ENCODE measurements around the gene CACNA2D3.

CACNA2D3 gene

DNA sequence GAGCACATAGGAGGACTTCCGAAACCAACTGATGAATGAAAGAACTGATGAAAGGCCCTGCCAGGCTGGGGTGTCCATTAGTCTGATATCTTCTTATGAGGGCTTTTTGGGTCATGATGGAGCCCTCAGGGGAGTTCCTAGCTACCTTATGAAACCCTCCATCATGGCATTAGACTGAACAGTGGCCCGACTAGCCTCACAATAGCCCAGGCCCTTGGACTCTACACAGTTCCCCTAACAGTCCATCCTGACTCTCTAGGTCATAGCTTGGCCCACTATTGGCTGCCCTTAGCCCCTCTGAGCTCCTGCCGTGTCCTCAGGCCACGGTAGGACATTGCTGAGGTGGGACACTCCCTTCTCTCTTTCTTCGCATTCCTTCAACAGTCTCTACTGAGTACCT is 365.9 kb downstream of the CACNA2D3 start:
- DNase-seq, result no peak

DNA sequence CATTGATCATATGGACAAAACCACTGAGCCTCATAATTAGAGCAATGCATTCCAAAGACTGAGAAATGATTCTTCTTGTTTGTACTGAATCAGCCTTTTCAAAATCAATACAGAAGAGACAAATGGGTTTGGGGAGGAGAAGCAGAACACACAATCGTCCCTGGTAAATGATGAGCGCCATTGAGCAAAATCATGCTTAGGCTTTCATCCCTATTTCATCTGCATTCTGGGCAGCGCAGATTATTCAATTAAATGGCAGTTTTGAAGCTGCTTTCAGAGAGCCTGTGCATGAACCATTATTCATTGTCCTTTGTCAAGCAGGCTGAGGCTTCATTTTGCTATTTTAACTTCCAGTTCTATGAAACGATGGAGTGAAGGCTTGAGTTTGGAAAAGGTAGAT is 371.9 kb downstream of the CACNA2D3 start:
- no peak for DNase-seq

DNA sequence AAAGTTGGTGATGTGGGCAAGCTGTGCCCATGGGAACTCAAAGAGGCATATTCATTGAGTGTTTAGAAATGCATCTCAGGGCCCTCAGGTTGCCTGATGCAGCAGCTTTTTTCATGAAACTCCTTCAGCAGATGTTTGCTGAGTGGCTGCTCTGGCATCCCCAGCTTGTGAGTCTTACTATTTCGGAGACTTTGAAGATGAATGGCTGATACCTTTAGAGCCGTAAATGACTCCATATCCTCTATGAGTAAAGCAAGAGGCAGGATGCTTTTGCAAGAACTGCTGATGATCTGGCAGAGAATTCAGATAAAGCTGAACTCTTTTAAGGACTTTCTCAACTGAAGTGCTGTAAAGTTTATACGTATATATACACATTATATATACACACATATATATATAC is 384.3 kb downstream of the CACNA2D3 start:
- no peak for DNase-seq

DNA sequence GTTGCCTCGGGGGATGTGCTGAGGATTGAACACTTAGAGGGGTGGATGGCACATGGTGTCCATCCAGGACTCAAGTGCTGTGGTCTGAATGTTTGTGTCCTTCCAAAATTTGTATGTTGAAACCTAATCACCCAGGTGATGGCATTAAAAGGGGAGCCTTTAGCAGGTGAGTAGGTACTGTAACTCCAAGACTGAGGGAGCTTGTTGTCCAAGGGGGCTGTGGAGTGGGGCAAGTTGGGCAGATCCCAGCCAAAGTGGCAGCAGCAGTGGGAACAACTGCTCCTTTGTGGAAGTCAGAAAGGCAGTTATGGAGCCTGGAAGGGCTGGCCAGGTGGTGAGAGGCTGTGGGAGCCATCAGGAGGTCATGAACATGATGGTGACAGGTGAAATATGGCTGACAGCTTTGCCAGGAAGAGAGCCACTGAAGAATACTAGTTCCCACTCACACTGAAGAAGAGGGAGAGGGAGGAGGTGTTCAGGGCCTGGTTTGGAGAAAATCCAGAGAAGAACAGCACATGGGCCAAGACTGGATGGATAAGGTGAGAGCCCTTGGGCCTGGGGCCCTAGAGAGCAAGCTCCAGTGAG is 385.6 kb downstream of the CACNA2D3 start:
- no peak for DNase-seq

DNA sequence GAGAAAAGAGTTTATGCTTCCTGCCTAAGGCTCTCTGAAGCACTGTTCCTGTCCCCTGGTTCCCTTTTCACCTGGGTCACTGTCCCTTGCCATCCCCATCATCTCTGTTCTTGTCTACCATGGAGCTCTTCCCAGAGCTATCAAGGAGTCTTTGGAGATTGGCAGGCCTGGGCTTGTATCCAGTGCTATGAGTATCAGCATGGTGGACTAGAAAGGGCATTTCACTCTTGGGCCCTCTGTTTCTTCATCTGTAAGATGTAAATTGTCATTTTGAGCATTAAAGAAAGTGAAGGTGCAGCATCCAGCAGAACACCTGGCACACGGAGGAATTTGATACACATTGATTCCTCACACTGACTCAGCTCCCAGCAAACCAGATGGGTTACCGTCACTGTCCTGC is 388.2 kb downstream of the CACNA2D3 start:
- DNase-seq, result no peak

DNA sequence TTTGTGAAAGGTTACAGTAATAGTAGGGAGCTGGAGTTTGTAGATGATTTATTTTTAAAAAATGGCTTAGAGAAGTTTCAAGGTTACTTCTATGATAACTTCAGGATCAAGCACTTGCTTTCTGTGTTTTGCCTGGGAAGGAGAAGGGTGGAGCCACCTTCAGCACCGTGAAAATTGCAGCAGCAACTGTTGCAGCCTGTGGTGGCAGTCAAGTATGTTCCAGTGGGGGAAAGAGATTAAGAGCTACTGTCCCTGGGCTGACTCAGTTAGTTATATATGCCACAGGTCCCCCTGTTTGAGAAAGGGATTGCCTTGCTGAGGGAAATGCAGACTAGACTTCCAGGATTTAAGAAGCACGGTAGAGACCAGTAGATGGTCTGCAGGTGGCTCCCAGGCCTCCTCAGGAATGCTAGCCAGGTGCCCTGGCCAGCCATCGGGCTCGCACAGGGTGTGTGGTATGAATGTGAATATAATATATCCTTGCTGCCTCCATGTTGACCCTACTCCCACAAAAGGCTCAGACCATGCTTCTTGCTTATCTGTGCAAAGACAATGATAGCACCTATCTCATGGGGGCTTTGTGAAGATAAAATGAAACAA is 389.5 kb downstream of the CACNA2D3 start:
- DNase-seq, result no peak

DNA sequence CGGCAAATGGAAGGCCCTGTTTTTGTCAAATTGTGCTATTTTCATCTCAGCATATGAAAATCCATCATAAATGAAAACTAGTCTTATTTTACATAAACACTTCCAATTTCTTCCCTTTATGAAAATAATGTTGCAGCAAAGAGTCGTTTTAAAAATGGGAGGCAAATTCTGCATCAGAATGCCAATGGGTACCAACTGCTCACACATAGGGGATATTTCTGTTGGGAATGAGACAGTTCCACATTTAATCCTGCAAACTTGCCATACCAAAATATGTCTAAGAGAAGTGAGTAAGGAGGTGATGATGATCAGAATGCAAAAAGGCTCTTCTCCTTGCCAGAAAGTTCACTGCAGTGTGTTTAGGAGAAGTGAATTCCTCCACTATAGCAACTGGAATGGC is 391.7 kb downstream of the CACNA2D3 start:
- DNase-seq, result no peak

DNA sequence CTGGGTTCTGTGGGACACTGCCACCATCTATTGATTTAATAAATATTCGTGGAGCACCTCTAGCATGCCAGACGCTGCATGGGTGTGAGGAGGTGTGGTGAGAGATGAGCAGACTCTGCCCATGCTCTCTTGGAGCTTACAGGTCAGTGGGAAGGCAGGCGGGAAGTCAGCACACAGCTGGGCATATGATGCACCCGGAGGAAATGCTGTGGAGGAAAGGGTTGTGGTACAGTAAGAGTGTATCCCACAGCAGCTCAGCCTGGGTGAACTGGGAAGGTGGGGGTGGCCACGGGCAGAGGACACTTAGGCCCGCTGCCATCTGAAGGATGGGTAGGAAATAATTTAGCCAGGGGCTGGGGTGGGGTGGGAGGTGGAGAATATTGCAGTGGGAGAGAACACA is 392.1 kb downstream of the CACNA2D3 start:
- DNase-seq, result no peak

DNA sequence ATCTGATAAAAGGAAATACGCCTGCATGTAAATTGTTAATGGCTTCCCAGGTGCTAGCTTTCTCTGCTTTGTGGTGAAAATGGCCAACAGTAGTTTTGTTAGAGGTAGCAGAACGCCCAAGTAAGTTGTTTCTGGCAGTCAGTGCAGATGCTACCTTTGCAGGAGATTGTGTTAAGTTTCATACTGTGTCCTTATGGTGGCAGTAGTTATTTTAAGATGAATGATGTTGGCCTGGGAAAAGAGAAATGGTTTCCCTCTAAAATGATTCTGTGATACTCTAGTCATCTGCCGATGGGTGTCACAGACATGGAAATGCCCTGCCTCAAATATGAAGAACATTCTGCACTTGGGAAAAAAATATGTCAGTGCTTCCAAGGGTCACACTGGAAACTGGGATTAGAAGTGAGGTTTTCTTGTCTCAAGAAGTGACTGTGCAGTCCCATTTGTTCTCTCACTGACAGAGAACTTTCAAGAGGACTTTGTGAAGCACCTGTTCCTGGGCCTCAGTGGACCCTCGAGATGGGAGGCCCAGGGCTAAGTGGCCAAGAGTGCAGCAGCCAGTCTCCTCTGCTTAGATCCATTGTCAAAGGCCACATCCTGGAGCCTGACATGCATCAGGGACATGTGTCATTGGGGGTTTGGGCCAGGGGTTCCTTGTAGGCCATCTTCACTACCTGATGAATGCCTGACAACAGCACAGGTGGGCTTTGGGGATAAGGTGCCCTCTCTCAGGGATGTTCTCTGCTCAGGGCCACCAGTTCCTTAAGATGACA is 393.3 kb downstream of the CACNA2D3 start:
- DNase-seq, result no peak

DNA sequence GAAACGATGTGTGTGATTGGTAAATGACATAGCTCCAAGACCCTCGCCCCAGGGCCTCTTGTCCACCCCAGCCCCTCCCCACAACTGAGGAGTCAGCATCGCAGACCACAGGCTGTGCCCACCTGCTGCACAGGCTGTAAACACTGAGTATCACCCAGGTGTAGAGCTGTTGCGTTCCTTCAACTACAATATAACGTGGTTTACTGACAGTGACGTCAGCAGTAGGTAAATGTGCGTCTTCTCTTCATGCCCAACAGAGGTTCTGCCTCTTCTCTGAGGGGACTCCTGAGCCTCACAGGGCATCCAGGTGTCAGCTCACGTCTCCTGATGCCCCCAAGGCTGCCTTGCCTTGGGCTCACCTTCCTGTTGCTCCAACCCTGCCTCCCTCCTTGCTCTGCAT is 395.1 kb downstream of the CACNA2D3 start:
- no peak for DNase-seq

DNA sequence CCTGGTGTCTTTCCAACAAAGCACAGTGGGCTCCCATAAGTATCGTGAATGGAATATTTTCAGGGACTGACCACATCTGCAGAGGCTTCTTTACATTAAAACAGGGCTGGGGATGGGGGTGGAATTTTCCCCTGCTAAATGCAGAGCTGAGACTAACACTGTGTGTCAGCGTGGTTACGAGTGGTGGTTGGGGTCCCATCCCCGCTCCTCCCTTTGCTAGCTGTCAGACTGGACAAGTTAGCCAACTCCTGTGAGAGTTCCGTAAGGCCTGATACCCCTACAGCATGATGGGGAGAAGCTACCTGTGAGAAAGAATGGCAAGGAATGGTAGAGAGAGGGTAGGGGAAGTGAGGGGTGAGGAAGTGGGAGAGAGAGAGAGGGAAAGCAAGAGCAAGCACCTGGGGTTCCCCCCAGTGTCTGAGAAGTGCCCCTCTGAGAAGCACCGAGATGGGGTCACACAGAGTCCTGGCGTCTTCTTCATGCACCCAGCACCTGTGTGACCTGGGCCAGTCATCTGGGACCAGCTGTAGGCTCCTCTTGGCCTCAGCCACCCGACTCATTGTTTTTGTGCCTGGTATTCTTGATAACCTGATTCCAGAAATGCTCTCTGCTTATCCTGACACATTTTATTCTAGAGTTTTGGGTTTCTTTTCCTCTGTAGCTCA is 395.8 kb downstream of the CACNA2D3 start:
- no peak for DNase-seq

DNA sequence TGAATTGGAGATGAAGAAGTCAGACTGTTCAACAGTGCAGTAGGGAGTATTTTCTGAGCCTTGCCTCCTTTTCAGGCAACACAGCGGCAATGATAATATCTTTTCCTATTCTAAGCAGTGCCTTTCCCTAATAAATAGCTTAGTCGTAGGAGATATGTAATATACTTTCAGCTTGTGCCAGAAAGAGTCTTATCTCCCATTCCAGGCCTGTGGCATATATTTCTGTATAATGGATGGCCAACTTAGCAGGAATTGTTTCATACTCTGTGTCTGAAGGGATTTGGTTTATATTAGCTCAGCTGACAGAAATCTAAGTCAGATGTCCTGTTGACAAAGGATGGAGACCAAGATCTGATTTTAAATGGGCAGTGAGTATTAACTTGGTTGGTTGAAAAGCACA is 397.1 kb downstream of the CACNA2D3 start:
- no peak for DNase-seq

DNA sequence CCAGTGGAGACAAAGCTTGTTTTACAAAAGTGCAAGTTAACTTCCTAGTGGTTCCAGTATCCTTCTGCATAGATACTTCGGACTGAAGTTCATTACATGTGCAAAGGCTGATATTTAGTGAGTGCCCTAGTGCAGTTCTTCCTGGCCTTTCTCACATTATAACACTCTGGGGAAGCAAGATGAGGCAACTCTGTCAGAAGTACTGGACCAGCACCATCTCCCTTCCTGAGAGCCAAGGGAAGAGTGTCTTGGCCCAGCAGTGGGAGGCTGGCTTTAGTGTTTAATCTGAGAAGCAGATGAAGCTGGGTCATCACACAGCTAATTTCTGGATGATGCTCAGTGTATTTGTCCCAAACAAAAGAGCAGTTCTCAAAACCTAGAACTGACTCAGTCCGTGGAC is 397.7 kb downstream of the CACNA2D3 start:
- no peak for DNase-seq

DNA sequence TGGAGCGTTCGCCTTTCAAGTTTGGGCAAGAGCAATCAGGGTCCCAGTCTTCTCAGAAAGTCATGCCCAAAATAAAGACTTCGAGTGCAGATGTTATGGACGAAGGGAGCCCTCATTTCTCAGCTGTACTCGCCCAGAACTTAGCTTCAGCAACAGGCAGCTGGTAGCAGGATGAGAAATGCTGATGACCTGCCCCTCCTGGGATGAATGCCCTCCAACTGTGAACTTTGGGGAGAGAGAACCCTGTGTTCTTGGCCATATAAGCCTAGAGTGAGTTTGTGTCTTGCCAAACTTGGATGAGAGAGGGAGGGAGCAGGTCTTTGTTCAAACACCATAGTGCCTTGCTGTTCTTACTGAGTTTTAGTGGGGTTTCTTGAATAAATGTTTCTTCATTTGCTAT is 405.2 kb downstream of the CACNA2D3 start:
- no peak for DNase-seq

DNA sequence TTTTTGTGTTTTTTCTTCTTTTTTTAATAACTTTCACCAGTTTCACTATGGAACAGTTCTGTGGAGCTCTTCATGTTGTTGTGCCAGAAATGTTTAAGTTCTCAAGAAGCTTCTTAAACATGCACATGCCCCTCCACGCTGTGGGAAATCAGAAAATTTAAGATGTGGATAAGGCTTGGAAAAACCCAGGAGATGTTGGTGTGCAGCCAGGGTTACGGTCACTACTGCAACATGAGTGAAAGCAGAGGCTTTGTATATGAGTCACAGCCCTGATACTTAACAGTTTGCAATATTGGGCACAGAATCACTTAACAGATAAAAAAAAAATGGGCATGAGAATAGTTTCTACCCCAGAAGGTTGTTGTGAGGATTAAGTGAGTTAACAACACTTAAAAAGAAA is 405.6 kb downstream of the CACNA2D3 start:
- DNase-seq, result peak; percentile 40

DNA sequence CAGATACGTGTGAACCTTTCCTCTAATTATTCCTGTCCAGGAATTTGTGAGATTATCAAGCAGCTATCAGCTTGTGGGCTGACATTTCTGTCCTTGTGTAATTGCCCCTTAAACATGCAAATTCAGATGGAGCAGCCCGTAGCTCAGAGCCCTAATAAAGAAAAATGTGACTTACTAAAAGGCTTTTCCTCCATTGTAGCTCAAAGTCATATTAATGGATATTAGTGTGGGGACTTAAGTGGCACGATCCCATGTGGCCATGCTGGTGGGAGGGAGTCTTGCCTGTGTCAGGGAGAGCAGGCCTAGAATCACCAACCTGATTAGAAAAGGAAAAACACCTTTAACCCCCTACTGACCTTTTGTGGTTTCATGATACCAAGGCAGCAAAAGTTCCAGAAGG is 406.3 kb downstream of the CACNA2D3 start:
- no peak for DNase-seq

DNA sequence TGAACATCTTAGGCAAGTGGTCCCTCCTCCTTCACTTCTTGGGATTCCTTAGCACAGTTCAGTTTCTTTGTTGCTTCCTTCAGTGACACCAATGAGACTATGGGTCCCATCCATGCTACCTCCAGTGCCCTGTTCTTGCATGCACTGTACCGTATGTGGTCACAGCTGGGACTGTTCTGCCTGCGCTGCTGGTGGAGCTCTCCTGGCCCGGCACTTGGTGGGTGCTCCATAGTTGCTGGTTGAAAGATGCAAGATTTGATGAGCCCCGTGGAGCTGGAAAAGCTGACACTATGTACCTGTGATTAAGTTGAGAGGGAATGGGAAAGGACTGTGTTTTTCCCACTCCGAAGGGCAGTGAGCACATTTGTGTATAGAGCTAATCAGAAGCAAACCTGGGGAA is 407.7 kb downstream of the CACNA2D3 start:
- no peak for DNase-seq

DNA sequence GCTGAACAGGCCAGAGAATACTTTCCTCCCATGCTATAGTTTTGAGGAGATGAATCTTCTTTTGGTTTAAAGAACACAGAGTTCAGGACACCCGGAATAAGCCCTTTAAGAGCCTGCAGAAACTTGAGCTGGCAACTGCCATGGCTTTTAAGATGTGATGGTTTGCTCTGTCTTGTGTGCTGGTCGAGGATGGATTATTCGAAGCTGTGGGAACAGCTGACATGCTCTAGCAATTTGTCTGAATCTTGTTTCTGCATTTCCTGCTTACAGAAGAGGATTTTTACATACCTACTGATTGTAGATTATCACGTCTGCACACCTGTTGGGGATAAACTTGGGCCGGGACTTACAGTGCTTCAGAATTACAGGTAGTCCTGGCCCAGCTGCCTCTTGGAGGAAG is 408.6 kb downstream of the CACNA2D3 start:
- no peak for DNase-seq

DNA sequence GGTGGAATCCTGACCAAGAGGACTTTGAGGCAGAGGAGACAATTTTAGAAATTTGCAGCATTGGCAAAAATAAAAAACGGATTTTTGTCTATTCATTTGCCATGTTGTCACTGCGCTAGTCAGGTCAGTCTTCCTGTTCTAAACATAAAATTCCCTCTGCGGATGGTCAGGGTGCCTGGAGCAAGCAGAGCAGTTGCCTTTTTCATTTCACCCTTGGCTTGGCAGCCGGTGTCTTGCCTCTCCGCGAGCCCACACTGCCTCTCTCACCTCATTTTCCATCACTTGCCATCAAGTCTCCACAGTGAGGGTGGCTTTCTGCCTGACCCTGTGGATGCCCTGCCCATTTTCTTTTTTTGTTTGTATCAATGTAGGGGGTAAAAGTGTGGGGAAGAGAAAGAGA is 409.4 kb downstream of the CACNA2D3 start:
- DNase-seq, result no peak

DNA sequence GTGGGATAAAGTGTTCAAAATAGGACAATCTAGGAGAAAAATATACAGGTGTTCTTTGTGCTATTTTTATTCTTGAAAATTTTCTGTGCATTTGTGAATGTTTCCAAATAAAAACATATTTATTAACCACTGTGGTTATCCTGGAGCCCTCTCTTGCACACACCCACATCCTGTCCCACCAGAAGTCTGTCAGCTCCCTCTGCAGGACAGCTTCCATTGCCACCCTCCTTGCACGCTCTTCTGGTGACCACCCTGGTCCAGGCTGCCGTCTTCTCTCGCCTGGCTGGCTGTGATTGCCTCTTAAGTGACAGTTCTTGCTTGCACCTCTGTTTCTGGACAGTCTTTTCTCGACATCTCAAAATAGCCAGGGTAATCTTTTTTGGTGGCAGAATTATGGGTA is 411.5 kb downstream of the CACNA2D3 start:
- no peak for DNase-seq

DNA sequence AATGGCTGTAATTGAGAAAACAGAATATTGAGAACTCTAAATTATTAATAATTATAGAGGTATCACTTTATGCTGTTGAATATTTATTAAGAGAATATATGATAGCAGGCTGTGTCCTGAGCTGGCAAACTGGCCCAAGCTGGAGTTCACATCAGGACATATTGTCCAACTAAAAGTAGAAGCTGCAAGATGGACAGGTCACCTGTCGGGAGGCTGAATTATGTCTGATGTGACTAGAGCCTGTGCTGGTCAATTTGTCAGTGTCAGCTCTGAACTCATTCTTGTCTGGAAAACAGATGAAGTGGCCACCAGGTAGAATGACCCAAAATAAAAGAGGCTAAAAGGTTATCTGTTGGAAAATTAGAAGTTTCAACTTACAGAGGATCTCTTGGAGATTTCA is 413.3 kb downstream of the CACNA2D3 start:
- DNase-seq, result no peak

DNA sequence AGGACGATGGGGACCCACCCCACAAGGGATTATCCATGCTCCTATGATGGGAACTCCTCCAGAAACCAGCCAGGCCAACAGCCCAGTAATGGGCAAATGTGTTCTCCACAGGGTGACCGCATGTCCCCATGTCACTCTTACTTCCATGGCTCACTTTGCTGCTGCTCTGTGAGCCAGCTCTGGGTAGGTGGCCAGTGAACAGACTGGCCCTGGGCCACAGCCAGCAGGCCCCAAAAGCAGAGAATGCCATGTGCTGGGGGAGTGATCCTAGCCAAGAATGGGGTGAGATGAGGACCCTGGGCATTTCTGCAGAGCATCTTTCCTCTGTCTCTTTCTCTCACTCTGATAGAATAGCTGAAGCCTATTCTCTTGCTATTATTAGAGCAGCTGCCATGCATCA is 414.1 kb downstream of the CACNA2D3 start:
- no peak for DNase-seq

DNA sequence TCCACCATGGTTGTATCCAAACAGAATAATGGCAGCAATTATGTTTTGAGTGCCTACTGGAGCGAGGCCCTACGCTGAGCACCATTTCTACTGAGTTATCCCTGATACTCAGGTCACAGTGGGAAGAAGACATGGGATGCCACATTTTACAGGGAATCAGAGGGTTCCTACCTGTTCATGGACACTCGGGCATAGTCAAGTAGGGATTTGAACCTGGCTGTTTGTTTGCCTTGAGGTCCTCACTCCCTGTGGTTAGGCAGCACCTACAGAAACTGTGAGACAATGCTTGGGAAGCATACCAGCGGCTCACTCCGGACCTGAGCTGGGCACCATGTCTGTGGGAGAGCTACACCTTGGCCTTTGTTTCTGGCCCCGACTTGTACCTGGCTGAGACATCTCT is 415.2 kb downstream of the CACNA2D3 start:
- no peak for DNase-seq

DNA sequence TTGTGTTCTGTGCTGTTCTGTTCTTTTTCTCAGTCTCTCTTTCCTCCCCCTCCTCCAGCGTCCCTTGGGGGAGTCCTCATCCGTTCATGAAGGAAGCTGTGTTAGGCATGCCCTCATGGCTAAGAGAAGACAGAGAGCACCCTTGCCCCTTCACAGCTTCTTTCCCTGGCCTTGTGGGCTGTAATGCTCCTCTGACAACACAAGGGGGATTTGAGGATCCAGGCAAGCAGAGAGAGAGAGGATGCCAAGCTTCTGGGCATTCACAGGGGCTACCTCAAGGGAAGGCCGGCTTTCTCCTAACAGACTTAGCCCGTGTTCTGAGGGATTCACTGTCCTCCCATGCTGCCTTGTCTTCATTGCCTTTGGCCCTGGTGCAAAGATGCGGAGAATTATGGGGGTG is 416.0 kb downstream of the CACNA2D3 start:
- DNase-seq, result no peak
